HepG2 (cell line): ENCODE measurements around the gene C11orf21.
"Not testable (repeated sequence)": the region's sequence is repeated elsewhere in the genome, so short reads cannot be mapped to it uniquely, and the experiment has no call there.

Source experiments
- FOSL2 ChIP-seq: sonication (generic); formaldehyde crosslinking; IDR thresholded peaks from 2 replicates; pipeline ENCODE4 v1.4.0; 2020; ENCODE audit warnings: missing genetic modification reagents
- HDAC6 ChIP-seq: fragments of 200-600 bp; sonication (generic); IDR thresholded peaks from 2 replicates; pipeline ENCODE4 v1.7.0; 2017; ENCODE audit warnings: mild to moderate bottlenecking, antibody characterized with exemption, low read length, low read depth
- PAF1 ChIP-seq: IDR thresholded peaks from 2 replicates; pipeline ENCODE4 v1.6.1; 2016; ENCODE audit warnings: missing genetic modification reagents, missing compliant biosample characterization
- SIN3A ChIP-seq: IDR thresholded peaks from 2 replicates; pipeline ENCODE4 v1.6.1; 2011; ENCODE audit warnings: low read depth, mild to moderate bottlenecking, control low read depth, low read length, borderline replicate concordance
- ZNF136 ChIP-seq: sonication (generic); formaldehyde crosslinking; IDR thresholded peaks from 2 replicates; pipeline ENCODE4 v1.8.1; 2022; ENCODE audit warnings: low read depth, mild to moderate bottlenecking, moderate library complexity, missing genetic modification reagents
- TF ChIP-seq, protein P1 (sequence below): sonication (generic); formaldehyde crosslinking; conservative IDR thresholded peaks from 2 replicates; pipeline ENCODE4 v1.4.0; 2020; ENCODE audit warnings: missing genetic modification reagents
- TF ChIP-seq, protein P2 (sequence below): IDR thresholded peaks from 2 replicates; pipeline ENCODE4 v1.6.1; 2012; ENCODE audit warnings: inconsistent platforms

DNA sequence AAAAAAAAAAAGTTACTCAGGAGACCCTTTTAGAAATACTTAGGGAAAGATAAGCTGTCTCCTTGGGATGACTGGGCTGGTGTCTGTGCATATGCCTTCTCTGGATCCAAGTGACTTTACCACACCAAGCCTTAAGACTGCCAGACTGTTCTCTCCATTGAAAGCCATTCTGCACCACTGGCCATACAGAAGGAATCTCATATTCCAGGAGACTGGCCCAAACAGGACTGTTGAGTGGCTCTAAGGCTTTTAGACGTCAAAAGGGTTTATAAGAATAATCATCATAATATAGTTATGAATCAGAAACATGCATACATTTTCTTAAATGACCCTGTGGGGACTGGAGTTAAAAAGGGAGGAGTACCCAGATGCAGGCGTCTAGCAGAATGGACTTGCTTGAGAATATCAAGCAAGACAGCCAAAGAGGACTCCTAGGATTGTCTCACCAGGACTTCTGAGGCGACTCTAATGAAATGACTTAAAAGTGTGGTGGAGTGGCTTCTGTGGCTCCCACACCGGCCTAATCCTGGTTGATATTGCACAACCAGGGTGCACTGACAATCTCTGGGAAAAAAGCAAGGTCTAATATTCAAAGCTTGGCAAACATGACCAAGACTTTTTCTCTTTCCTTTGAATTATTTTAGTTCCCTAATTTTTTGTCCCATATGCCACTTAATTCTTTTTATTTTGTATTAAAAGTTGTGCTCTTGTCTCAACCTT lies 31.9 kb upstream of the C11orf21 start:
- not testable (repeated sequence) for TF ChIP-seq SIN3A; ZNF136 (CRISPR knock-in tag); PAF1 (CRISPR knock-in tag); FOSL2; HDAC6
- TF ChIP-seq, protein P1, sequence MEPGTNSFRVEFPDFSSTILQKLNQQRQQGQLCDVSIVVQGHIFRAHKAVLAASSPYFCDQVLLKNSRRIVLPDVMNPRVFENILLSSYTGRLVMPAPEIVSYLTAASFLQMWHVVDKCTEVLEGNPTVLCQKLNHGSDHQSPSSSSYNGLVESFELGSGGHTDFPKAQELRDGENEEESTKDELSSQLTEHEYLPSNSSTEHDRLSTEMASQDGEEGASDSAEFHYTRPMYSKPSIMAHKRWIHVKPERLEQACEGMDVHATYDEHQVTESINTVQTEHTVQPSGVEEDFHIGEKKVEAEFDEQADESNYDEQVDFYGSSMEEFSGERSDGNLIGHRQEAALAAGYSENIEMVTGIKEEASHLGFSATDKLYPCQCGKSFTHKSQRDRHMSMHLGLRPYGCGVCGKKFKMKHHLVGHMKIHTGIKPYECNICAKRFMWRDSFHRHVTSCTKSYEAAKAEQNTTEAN (CRISPR knock-in tag): not testable (repeated sequence)
- TF ChIP-seq, protein P2, sequence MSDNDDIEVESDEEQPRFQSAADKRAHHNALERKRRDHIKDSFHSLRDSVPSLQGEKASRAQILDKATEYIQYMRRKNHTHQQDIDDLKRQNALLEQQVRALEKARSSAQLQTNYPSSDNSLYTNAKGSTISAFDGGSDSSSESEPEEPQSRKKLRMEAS: not testable (repeated sequence)
